A549 (cell line): Measurements from ENCODE around the gene HERC3.

Source experiments
- BHLHE40 ChIP-seq: IDR thresholded peaks from 2 replicates; pipeline ENCODE4 v1.6.1; 2012; ENCODE audit warnings: low read depth, low read length, inconsistent platforms
- CEBPB ChIP-seq, 2 experiments: fragments of >200 bp in 1 of 2; sonication (Bioruptor Twin) in 1 of 2; formaldehyde crosslinking in 1 of 2; IDR thresholded peaks; 2 replicates each; pipeline ENCODE4 v1.6.1; 2012 to 2016
- CTCF ChIP-seq: fragments of >200 bp; sonication (Bioruptor Twin); formaldehyde crosslinking; IDR thresholded peaks from 3 replicates; pipeline ENCODE4 v1.5.1; 2016
- E2F6 ChIP-seq: IDR thresholded peaks from 2 replicates; pipeline ENCODE4 v1.6.1; 2012; ENCODE audit warnings: low read depth, borderline replicate concordance
- JUNB ChIP-seq: fragments of >200 bp; sonication (Bioruptor Twin); formaldehyde crosslinking; IDR thresholded peaks from 2 replicates; pipeline ENCODE4 v1.6.1; 2016
- KDM5A ChIP-seq: fragments of 200-600 bp; sonication (generic); IDR thresholded peaks from 2 replicates; pipeline ENCODE4 v1.6.1; 2016; ENCODE audit warnings: antibody characterized with exemption, mild to moderate bottlenecking
- POLR2A ChIP-seq: IDR thresholded peaks from 2 replicates; pipeline ENCODE4 v1.6.1; 2012; ENCODE audit warnings: mild to moderate bottlenecking, low read length
- RAD21 ChIP-seq, 2 experiments: fragments of >200 bp in 1 of 2; sonication (Bioruptor Twin) in 1 of 2; formaldehyde crosslinking in 1 of 2; IDR thresholded peaks in 1 of 2; conservative IDR thresholded peaks in 1 of 2; 2 replicates in 1 of 2; 3 replicates in 1 of 2; pipeline ENCODE4 v1.6.1; 2012 to 2018; ENCODE audit warnings: inconsistent platforms in 1 of 2
- RCOR1 ChIP-seq: fragments of 150-350 bp; IDR thresholded peaks from 2 replicates; pipeline ENCODE4 v1.6.1; 2014; ENCODE audit warnings: antibody characterized with exemption, low read length, low read depth
- RFX5 ChIP-seq: fragments of 450-650 bp; IDR thresholded peaks from 2 replicates; pipeline ENCODE4 v1.7.1; 2014; ENCODE audit warnings: antibody characterized with exemption, mild to moderate bottlenecking, moderate library complexity
- RNF2 ChIP-seq: fragments of 200-600 bp; sonication (generic); IDR thresholded peaks from 2 replicates; pipeline ENCODE4 v1.6.1; 2016; ENCODE audit warnings: low read depth, mild to moderate bottlenecking, antibody characterized with exemption, moderate library complexity, borderline replicate concordance
- USF2 ChIP-seq: fragments of 450-650 bp; IDR thresholded peaks from 2 replicates; pipeline ENCODE4 v1.6.1; 2014; ENCODE audit warnings: antibody characterized with exemption
- ZC3H11A ChIP-seq: fragments of 450-650 bp; IDR thresholded peaks from 2 replicates; pipeline ENCODE4 v1.6.1; 2014; ENCODE audit warnings: antibody characterized with exemption, mild to moderate bottlenecking

GRCh38 chr4:88659055-88659889 is 67.0 kb downstream of the HERC3 start:
- TF ChIP-seq RAD21 (conservative IDR thresholded peaks at IDR 0.05 in 1 of 2, IDR thresholded peaks at IDR 0.05 in 1 of 2) = peak; percentile 86 to 88
- peak; percentile 68 for TF ChIP-seq CTCF
- TF ChIP-seq CEBPB (IDR thresholded peaks at IDR 0.05) = no peak
- TF ChIP-seq USF2 = no peak
- no peak for TF ChIP-seq KDM5A
- TF ChIP-seq POLR2A = no peak
- TF ChIP-seq RCOR1 = no peak
- TF ChIP-seq RNF2 = no peak
- no peak for TF ChIP-seq E2F6
- TF ChIP-seq ZC3H11A = no peak
- no peak for TF ChIP-seq JUNB
- TF ChIP-seq RFX5 = no peak
- no peak for TF ChIP-seq BHLHE40
